Vagina (tissue), 2 donors: Measurements from ENCODE around the gene CTSZ.

ENCODE experiments used
- CTCF ChIP-seq, 3 experiments: fragments of 450-650 bp in 2 of 3; fragments of 200-600 bp in 1 of 3; sonication (generic) in 1 of 3; IDR thresholded peaks; one replicate each; pipeline ENCODE4 v1.5.1; 2017 to 2019; ENCODE audit warnings: antibody characterized with exemption in 3 of 3, mild to moderate bottlenecking in 2 of 3, moderate library complexity in 2 of 3
- POLR2A ChIP-seq, 2 donors: fragments of 450-650 bp; IDR thresholded peaks; one replicate each; pipeline ENCODE4 v1.6.1; 2017; ENCODE audit warnings: antibody characterized with exemption in 2 of 2, mild to moderate bottlenecking in 2 of 2, moderate library complexity in 2 of 2
- POLR2AphosphoS5 ChIP-seq, 2 donors: sonication (generic); formaldehyde crosslinking; IDR thresholded peaks; one replicate each; pipeline ENCODE4 v1.9.0; 2017; ENCODE audit warnings: antibody characterized with exemption in 2 of 2, mild to moderate bottlenecking in 2 of 2, low read depth in 1 of 2; ENCODE audit not compliant: insufficient read depth in 1 of 2

GRCh38 chr20:58991715-58992114, 15.3 kb downstream of the CTSZ start:
- TF ChIP-seq CTCF (IDR thresholded peaks at IDR 0.05): no peak
- no peak for TF ChIP-seq POLR2A (IDR thresholded peaks at IDR 0.05)
- no peak for TF ChIP-seq POLR2AphosphoS5 (IDR thresholded peaks at IDR 0.05; ENCODE audit: insufficient read depth in 1 of 2, low read depth in 1 of 2)
